GM19351 (cell line): ENCODE data around the gene RABGAP1L.
"Not testable (repeated sequence)": the region's sequence is repeated elsewhere in the genome, so short reads cannot be mapped to it uniquely, and the experiment has no call there.

Experiments used
- ATAC-seq: cut with Tn5 transposase; IDR thresholded peaks from one replicate; pipeline ENCODE4 v1.9.1; 2021; ENCODE audit warnings: mild to moderate bottlenecking, moderate library complexity; ENCODE audit not compliant: unreplicated experiment

RABGAP1L gene

DNA sequence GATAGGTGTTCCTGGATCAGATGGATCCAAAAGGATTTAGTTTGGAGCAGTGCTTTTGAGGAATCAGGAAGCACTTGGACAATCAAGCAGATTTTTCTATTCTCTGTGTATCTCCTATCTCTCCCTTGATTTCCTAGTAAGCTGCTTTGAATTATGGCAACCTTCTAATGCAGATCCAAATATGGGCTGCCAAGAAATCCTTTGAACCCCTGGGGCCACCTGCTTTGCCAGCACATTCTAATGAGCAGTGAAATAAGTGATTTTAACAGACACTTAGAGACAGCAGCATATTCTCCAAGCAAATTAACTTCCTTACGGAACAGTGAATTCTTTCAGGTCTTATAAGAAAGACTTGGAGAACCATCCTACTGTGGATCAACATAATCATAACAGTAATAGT lies 483.9 kb downstream of the RABGAP1L start:
- ATAC-seq = no peak

- ATAC-seq = not testable (repeated sequence)
Observed at GRCh38 chr1:174649572-174649971, 490.3 kb downstream of the RABGAP1L start.

- ATAC-seq = no peak
Observed at GRCh38 chr1:174652569-174653280, 493.4 kb downstream of the RABGAP1L start.

DNA sequence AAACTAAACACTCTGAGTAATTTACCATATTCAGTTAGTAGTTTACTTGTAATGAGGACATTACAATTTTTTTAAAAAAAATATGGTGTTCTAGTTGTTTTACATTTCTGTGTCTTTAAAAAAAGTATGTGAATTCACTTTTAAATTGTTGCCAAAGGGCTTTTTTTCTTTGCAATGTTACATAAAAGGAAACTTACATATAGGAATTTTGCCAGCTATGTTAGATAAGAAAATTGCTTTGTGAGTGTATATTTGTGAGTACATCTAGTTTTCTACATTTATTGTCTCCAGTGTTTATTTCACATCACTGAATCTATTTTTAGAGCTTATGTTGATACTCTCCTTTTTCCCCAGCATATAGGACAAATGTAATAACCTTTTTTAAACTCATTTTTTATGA lies 495.2 kb downstream of the RABGAP1L start:
- no peak for ATAC-seq

GRCh38 chr1:174656409-174657059 lies 497.2 kb downstream of the RABGAP1L start:
- ATAC-seq = no peak

GRCh38 chr1:174657411-174657810 lies 498.1 kb downstream of the RABGAP1L start:
- ATAC-seq = no peak

- no peak for ATAC-seq
Observed at GRCh38 chr1:174657893-174658292, 498.6 kb downstream of the RABGAP1L start.

DNA sequence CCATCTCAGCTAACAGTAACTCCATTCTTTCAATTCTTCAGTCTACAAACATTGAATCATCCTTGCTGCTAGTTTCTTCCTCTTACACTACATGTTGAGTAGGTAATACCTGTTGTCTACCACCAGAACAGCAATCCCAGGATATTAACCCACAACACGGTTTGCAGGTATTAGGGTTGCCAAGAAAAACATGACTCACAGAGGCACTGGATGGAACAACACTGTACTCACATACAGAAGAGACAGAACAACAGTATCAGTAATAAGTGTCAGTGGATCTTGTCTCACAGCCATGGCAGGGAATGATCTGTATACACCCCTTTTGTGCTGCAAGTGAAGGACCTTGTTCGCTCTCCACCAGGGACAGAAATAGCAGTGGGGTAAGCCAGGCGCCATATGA lies 500.5 kb downstream of the RABGAP1L start:
- ATAC-seq = no peak

- no peak for ATAC-seq
Observed at GRCh38 chr1:174660476-174660875, 501.2 kb downstream of the RABGAP1L start.

- no peak for ATAC-seq
Observed at GRCh38 chr1:174663358-174663757, 504.0 kb downstream of the RABGAP1L start.

DNA sequence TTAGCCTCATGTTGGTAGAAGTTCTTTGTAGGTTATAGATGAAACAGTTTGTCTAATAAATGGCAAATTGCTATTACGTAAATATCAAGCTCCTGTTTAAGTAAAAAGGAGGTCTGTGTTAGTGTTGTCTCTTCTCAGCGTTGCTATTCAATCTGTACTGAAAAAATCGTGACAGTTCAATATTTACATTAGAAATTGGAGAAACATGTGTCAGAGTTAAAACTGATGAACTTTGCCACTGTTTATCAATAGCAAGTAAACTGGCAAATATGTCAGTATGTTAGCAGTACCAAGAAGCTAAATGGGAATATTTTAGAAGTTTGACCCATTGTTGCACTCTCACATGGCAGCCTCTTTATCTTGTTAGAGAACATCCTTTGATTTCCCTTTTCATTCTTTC lies 506.9 kb downstream of the RABGAP1L start:
- ATAC-seq = no peak

- ATAC-seq = no peak
Observed at GRCh38 chr1:174671826-174672225, 512.5 kb downstream of the RABGAP1L start.

- no peak for ATAC-seq
Observed at GRCh38 chr1:174676856-174677255, 517.5 kb downstream of the RABGAP1L start.

- no peak for ATAC-seq
Observed at GRCh38 chr1:174678657-174679056, 519.3 kb downstream of the RABGAP1L start.

DNA sequence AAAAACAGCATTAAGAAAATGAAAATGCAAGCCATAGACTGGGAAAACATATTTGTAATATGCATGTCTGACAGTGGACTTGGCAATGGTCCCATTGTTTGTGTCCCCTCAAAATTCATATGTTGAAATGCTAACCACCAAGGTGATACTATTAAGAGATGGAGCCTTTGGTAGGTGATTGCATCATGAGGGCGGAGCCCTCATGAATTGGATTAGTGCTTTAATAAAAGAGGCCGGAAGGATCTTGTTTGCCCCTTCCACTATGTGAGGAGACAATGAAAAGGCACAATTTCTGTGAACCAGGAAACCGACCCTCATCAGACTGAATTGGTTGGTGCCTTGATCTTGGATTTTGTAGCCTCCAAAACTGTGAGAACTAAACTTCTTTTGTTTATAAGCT lies 520.8 kb downstream of the RABGAP1L start:
- ATAC-seq = no peak

GRCh38 chr1:174682419-174683008 lies 523.2 kb downstream of the RABGAP1L start:
- no peak for ATAC-seq

DNA sequence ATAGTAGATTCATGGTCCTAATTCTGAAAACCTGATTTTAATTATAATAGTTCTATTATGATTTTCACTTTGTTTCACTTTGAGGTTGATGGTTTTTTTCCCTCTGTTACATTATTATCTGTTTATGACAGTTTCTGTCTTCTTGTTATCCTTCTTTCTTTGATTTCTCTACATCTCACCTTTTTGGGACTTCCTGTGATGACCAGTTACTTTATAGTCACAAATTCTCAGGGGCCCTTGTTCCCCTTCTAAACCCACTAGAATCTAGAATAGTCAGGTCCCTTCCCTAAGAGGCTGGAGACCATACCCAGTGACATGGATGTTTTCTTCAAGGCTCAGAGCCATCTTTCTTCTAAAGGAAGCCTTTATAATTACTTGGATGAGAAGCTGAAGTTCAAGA lies 526.9 kb downstream of the RABGAP1L start:
- ATAC-seq = no peak

GRCh38 chr1:174689524-174689923 lies 530.2 kb downstream of the RABGAP1L start:
- ATAC-seq = no peak

GRCh38 chr1:174690266-174690665 lies 530.9 kb downstream of the RABGAP1L start:
- ATAC-seq = no peak

DNA sequence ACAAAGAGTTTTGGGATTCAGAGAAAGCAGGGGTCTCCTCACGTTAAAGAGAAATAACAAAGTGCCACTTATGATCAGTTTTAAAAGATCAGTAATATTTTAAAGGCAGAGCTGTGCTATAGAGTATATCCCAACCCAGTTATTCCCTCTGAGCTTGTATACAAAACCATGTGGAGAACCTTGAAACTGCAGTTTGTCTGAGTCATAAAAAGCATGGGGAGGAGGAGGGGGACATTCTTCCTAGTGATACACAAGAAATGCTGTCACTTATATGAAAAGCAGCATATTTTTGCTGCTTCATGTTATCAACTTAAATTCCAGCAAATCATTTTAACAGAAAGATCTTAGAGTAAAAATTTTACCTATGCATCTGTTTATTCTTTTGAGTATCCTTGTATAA lies 533.0 kb downstream of the RABGAP1L start:
- no peak for ATAC-seq

GRCh38 chr1:174693085-174693484 lies 533.8 kb downstream of the RABGAP1L start:
- ATAC-seq = no peak

- ATAC-seq = not testable (repeated sequence)
Observed at GRCh38 chr1:174693539-174693938, 534.2 kb downstream of the RABGAP1L start.
